ENCODE results near the gene RTKN. TPM values are rescaled to one million over a fixed set of nuclear protein-coding genes. Genes with fewer than 3 reads are reported as not detected.

The RTKN gene
- total and polyA plus RNA-seq, 2 of the 13 experiments (the other 11 are each of a cell fraction or from before 2014, with no cell fraction given): 159 to 166 TPM

DNA sequence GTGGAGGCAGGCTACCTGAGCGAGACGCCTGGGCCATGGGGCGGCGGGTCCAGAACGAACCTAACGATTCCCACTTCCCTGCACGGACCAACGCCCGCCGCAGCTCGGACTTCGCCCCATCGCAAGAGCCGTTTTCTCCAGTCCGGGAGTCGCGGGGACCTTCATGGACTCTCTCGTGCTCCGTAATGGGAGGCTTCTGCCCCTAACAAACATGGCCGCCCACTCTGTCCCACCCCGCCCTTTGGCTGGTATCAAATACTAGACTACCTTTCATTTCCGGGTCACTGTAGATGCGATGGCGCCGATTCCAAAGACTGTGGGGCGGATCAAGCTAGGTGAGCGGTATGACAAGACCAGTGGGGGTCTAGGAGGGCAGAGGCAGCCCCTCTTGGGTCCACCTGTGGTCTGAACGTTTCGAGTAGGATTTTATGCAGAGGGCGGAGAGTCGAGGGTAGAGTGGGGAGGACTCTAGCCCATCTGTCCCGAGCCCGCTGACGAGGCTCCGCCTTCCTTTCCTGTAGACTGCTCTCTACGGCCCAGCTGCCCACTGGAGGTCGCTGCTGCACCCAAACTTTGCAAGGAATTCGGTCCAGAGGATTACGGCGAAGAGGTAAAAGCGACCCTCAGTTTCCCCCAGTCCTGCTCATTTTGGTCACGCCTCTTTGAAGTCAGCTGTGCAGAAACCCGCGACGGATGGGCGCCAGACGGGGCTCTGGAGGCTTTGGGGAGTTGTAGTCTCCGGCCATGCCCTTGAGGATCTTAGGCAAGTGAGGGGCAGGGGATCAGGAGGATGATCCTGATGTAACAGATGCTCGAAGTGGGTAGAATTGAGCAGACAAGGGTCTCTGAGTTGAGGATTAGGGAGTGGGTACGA lies 41.3 kb upstream of the RTKN start, which contains the start of the genes CCDC142 and TTC31 (continued):
- TF ChIP-seq, protein P1, sequence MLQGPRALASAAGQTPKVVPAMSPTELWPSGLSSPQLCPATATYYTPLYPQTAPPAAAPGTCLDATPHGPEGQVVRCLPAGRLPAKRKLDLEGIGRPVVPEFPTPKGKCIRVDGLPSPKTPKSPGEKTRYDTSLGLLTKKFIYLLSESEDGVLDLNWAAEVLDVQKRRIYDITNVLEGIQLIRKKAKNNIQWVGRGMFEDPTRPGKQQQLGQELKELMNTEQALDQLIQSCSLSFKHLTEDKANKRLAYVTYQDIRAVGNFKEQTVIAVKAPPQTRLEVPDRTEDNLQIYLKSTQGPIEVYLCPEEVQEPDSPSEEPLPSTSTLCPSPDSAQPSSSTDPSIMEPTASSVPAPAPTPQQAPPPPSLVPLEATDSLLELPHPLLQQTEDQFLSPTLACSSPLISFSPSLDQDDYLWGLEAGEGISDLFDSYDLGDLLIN (CRISPR knock-in tag; IDR thresholded peaks at IDR 0.05; ENCODE audit: borderline replicate concordance): no peak; the same call in 1 of the 2 replicates
- TF ChIP-seq ZMYM2 (CRISPR knock-in tag; IDR thresholded peaks at IDR 0.05) (no peak), IKZF4 (CRISPR knock-in tag; IDR thresholded peaks at IDR 0.05; ENCODE audit: borderline replicate concordance, low read depth, not compliant biosample characterization) (peak; percentile 87), GPN1 (CRISPR knock-in tag; IDR thresholded peaks at IDR 0.05; ENCODE audit: borderline replicate concordance) (no peak), ZNF577 (CRISPR knock-in tag; IDR thresholded peaks at IDR 0.05; ENCODE audit: borderline replicate concordance, low read depth) (no peak), SP1 (IDR thresholded peaks at IDR 0.05) (no peak), SP1 (CRISPR knock-in tag; IDR thresholded peaks at IDR 0.05) (peak; percentile 54), CENPX (CRISPR knock-in tag; IDR thresholded peaks at IDR 0.05) (no peak), POLR2AphosphoS5 (IDR thresholded peaks at IDR 0.05; ENCODE audit: low read depth, low read length) (peak; percentile 92), JARID2 (CRISPR knock-in tag; IDR thresholded peaks at IDR 0.05; ENCODE audit: insufficient replicate concordance) (no peak), TBX3 (IDR thresholded peaks at IDR 0.05; ENCODE audit: borderline replicate concordance) (no peak), ELF4 (CRISPR knock-in tag; IDR thresholded peaks at IDR 0.05; ENCODE audit: borderline replicate concordance) (peak; percentile 65), ZNF33A (CRISPR knock-in tag; IDR thresholded peaks at IDR 0.05; ENCODE audit: borderline replicate concordance) (no peak), ZNF501 (CRISPR knock-in tag; IDR thresholded peaks at IDR 0.05) (peak; percentile 99), TCF7 (IDR thresholded peaks at IDR 0.05; ENCODE audit: low read depth) (0 out of 2 replicates have a peak, but pooled peaks have one; percentile 32)
- TF ChIP-seq, protein P2, sequence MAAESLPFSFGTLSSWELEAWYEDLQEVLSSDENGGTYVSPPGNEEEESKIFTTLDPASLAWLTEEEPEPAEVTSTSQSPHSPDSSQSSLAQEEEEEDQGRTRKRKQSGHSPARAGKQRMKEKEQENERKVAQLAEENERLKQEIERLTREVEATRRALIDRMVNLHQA (CRISPR knock-in tag; IDR thresholded peaks at IDR 0.05): no peak
- TF ChIP-seq, protein P3, sequence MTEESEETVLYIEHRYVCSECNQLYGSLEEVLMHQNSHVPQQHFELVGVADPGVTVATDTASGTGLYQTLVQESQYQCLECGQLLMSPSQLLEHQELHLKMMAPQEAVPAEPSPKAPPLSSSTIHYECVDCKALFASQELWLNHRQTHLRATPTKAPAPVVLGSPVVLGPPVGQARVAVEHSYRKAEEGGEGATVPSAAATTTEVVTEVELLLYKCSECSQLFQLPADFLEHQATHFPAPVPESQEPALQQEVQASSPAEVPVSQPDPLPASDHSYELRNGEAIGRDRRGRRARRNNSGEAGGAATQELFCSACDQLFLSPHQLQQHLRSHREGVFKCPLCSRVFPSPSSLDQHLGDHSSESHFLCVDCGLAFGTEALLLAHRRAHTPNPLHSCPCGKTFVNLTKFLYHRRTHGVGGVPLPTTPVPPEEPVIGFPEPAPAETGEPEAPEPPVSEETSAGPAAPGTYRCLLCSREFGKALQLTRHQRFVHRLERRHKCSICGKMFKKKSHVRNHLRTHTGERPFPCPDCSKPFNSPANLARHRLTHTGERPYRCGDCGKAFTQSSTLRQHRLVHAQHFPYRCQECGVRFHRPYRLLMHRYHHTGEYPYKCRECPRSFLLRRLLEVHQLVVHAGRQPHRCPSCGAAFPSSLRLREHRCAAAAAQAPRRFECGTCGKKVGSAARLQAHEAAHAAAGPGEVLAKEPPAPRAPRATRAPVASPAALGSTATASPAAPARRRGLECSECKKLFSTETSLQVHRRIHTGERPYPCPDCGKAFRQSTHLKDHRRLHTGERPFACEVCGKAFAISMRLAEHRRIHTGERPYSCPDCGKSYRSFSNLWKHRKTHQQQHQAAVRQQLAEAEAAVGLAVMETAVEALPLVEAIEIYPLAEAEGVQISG (CRISPR knock-in tag; IDR thresholded peaks at IDR 0.05): peak; percentile 97
- TF ChIP-seq, protein P4, sequence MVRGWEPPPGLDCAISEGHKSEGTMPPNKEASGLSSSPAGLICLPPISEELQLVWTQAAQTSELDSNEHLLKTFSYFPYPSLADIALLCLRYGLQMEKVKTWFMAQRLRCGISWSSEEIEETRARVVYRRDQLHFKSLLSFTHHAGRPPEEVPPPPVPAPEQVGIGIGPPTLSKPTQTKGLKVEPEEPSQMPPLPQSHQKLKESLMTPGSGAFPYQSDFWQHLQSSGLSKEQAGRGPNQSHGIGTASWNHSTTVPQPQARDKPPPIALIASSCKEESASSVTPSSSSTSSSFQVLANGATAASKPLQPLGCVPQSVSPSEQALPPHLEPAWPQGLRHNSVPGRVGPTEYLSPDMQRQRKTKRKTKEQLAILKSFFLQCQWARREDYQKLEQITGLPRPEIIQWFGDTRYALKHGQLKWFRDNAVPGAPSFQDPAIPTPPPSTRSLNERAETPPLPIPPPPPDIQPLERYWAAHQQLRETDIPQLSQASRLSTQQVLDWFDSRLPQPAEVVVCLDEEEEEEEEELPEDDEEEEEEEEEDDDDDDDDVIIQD (CRISPR knock-in tag; IDR thresholded peaks at IDR 0.05; ENCODE audit: low read depth): peak; percentile 71
- TF ChIP-seq, protein P5, sequence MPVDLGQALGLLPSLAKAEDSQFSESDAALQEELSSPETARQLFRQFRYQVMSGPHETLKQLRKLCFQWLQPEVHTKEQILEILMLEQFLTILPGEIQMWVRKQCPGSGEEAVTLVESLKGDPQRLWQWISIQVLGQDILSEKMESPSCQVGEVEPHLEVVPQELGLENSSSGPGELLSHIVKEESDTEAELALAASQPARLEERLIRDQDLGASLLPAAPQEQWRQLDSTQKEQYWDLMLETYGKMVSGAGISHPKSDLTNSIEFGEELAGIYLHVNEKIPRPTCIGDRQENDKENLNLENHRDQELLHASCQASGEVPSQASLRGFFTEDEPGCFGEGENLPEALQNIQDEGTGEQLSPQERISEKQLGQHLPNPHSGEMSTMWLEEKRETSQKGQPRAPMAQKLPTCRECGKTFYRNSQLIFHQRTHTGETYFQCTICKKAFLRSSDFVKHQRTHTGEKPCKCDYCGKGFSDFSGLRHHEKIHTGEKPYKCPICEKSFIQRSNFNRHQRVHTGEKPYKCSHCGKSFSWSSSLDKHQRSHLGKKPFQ (CRISPR knock-in tag; IDR thresholded peaks at IDR 0.05; ENCODE audit: insufficient replicate concordance): peak; percentile 37
- TF ChIP-seq, protein P6, sequence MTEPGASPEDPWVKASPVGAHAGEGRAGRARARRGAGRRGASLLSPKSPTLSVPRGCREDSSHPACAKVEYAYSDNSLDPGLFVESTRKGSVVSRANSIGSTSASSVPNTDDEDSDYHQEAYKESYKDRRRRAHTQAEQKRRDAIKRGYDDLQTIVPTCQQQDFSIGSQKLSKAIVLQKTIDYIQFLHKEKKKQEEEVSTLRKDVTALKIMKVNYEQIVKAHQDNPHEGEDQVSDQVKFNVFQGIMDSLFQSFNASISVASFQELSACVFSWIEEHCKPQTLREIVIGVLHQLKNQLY (CRISPR knock-in tag; IDR thresholded peaks at IDR 0.05): peak; percentile 4; the same call in 1 of the 2 replicates
